Gastroesophageal sphincter (tissue), 3 donors: Measurements from ENCODE around the gene AGBL5.

ENCODE experiments used
- EP300 ChIP-seq: sonication (generic); formaldehyde crosslinking; IDR thresholded peaks from one replicate; pipeline ENCODE4 v1.6.1; 2017; ENCODE audit warnings: antibody characterized with exemption, mild to moderate bottlenecking
- POLR2A ChIP-seq, 2 donors: fragments of 450-650 bp; IDR thresholded peaks; one replicate each; pipeline ENCODE4 v1.6.1; 2017; ENCODE audit warnings: antibody characterized with exemption in 2 of 2, mild to moderate bottlenecking in 2 of 2, moderate library complexity in 1 of 2
- POLR2AphosphoS5 ChIP-seq: sonication (generic); formaldehyde crosslinking; IDR thresholded peaks from one replicate; pipeline ENCODE4 v1.6.1; 2017; ENCODE audit warnings: antibody characterized with exemption
- TF ChIP-seq, protein P1 (sequence below), 4 experiments: fragments of 200-600 bp in 2 of 4; fragments of 450-650 bp in 2 of 4; sonication (generic) in 1 of 4; IDR thresholded peaks; one replicate each; pipeline ENCODE4 v1.5.1; 2017 to 2019; ENCODE audit warnings: antibody characterized with exemption in 4 of 4, mild to moderate bottlenecking in 2 of 4, moderate library complexity in 2 of 4

- TF ChIP-seq, protein P1, sequence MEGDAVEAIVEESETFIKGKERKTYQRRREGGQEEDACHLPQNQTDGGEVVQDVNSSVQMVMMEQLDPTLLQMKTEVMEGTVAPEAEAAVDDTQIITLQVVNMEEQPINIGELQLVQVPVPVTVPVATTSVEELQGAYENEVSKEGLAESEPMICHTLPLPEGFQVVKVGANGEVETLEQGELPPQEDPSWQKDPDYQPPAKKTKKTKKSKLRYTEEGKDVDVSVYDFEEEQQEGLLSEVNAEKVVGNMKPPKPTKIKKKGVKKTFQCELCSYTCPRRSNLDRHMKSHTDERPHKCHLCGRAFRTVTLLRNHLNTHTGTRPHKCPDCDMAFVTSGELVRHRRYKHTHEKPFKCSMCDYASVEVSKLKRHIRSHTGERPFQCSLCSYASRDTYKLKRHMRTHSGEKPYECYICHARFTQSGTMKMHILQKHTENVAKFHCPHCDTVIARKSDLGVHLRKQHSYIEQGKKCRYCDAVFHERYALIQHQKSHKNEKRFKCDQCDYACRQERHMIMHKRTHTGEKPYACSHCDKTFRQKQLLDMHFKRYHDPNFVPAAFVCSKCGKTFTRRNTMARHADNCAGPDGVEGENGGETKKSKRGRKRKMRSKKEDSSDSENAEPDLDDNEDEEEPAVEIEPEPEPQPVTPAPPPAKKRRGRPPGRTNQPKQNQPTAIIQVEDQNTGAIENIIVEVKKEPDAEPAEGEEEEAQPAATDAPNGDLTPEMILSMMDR (IDR thresholded peaks at IDR 0.05) = no peak
- TF ChIP-seq POLR2AphosphoS5 = no peak
- TF ChIP-seq POLR2A (IDR thresholded peaks at IDR 0.05) = no peak
- no peak for TF ChIP-seq EP300
These were observed 40.6 kb downstream of the AGBL5 start for GRCh38 chr2:27091746-27092695.
